ENCODE results near the gene KCNQ1OT1.

Gene KCNQ1OT1

DNA sequence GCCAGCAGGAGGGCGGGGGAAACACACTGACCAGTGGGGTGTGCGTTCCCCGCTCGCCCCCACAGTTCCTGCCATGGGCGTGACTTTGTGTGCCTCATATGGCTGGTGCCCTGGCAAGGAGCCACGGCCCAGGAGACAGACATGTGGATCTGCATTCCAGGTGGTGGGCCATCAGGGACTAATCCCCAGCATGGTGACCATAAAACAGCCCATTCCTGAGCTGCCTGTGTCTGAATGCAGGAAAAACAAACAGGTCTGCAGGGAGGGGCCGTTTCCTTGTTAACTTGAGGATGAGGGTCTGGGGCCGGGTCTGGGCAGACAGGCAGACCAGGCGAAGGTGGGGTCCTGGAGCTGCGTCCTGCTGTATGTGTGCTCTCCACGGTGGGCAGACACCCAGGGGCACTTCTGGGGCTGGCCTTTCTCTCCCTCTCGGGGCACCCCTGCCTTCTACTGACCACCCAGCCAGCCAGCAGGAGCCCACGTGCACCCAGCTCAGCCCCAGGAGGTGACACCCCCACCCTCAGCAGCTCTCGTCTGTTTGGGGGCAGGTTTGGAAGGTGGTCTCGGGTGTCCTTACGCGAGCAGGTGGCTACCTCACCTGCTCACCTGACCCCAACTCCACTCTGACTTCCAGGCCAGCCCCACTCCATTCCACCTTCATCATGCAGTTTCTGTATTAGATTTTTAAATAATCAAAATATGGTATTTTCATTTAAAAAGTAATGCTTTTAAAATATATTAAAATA, 120.3 kb downstream of the KCNQ1OT1 start:
- DNase-seq = no peak

DNA sequence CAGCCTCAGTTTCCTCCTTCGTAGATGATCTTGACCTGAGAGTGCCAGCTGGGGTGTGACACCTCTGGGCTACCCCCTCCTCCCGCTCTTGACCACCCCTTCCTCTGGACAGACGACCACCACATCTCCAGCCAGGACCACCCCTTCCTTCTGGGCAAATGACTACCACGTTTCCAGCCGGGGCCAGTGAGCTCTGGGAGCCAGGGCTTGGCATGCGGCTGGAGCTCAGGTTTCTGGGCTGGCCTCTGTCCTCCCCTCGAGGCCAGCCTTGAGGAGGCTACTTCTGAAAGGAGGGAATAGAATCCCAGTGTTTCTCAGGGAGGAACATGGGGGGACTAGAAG, 120.9 kb downstream of the KCNQ1OT1 start:
- DNase-seq = no peak

DNA sequence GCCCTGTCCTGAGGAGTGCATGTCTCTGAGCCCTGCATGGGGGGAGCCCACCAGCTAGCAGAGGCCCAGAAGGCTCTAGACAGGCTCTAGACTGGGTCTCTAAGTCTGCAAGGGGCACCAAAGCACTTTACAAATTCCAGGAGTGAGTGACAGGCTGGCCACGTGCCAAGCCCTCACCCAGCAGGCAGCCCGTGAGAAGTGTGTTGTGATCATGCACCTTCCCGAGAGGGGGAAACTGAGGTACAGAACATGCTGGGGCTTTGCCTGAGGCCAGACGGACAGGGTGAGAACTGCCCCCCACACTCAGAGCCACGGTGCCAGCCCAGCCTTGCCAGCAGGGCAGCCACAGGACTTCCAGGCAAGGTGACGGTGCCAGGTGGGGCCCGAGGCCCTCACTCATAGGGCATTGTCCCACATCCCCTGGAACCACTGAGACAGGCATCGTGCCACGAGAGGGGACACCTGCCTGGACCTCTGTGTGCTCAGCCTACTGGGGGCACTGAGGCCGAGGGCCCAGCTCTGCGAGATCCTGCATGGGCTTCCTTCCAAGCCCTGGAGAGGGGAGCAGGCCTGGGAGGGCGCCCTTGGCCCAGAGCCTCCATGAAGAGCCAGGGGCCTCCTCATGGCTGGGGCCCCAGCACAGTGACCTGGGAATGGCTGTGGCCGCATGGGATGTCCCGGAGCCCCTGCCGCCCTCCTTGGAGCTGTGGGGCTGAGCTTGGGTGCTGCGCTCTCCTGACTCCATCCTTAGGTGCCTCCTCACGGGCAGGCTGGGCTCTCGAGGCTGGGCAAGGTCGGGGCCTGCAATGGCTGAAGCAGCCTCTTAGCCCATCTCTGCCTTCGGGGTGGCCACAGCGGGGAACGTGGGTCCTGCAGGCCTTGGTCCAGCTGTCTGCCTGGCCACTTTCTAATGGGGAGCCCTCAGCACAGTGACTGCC, 121.5 kb downstream of the KCNQ1OT1 start:
- no peak for DNase-seq

DNA sequence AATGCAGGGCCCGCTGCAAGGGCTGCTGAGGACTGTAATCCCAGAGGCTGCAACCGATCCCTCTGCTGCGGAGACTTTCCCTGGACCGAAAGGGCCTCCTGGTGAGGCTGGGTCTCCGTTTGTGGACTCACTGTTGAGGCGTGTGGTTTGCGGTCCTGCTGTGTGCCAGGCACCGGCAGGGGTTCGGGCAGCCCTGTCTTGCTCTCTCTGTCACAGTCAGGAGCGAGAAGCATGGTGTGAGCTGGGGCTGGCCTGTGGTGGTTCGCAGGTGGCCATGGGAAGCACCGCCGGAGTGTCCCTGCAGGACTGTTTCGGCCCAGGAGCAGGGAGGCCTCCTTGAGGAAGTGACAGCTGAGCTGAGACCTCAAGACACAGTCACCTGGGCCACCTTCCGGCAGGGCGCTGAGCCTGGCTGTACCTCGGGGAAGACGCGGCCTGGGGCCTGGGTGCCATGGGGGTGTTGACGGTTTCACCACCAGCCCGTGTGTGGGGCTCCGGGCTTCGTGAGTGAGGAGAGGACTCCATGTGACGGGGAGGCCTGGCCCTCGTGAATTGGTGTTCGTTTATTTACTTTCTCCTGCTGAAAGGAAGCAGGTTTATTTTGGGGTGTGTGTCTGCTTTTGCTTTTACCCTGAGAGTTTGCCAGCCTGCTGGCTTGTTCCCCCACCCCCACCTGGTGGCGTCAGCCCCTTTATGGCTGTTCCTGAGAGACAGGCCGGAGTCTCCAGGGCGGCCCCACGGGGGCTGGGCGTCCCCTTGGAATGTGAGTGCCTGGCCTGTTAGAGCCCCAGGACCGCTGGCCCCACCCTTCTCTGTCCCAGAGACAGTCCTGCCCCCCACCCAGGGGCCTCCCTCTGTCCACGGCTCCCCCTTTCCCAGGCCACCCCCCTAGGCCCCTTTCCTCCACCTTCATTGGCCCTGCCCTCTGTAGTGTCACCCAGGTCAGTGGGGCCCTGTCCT, 122.5 kb downstream of the KCNQ1OT1 start:
- no peak for DNase-seq

DNA sequence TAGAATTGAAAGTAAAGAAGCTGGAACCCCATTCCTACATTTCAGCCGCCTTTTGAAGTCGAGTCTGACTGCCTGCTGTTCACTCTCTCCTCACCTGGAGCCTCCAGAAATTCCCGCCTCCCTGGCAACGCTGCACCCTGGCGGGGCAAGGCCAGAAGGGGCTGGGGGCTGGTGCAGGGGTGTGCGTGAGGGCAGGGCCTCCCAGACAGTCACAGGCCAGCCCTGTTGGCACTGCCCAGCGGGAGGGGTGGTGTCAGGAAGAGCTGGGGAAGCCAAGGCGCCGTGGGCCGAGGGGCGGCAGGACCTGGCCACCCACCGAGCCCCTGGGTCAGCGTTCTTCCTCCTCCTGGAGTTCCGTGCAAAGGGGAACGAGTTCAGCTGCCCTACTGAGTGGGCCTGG, 123.2 kb downstream of the KCNQ1OT1 start:
- no peak for DNase-seq

DNA sequence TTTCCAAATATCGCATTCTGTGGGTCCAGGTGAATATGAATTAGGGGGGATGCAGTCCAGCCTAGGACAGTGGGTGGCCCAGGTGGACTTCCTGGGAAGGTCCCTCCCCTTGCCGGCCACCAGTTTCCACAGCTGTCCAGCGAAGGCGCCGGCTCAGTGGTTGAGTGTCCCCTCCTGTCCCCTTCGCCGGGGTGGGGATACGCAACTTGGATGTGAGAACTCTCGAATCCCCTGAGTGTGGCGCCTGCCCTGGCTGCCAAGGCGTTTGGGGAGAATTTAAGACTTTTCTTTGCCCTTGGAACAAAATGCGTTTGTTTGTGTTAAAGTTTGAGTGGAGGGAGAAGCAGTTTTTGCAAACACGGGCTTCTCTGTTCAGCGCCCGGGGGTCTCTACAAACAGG, 123.7 kb downstream of the KCNQ1OT1 start:
- DNase-seq = no peak

DNA sequence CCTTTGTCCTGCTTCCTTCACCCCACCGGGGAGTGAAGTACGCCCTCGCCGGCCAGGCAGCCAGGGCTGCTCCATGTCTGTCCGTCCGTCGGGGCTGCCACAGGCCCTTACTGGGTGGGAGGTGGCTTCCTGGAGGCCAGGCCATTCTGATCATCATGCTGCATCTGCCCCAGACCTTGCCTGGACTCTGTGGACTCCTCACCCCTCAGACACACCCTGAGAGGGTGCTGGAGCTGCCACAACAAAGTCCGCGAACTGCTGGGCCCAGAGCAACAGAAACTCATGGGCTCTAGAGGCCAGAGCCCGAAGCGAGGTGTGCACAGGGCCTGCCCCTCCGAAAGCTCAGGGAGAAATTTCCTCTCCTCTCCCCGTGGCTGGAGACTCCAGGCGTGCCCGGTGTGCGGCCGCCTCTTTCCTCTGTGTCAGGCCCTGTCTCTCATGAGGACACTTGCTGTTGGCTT, 124.2 kb downstream of the KCNQ1OT1 start:
- no peak for DNase-seq

DNA sequence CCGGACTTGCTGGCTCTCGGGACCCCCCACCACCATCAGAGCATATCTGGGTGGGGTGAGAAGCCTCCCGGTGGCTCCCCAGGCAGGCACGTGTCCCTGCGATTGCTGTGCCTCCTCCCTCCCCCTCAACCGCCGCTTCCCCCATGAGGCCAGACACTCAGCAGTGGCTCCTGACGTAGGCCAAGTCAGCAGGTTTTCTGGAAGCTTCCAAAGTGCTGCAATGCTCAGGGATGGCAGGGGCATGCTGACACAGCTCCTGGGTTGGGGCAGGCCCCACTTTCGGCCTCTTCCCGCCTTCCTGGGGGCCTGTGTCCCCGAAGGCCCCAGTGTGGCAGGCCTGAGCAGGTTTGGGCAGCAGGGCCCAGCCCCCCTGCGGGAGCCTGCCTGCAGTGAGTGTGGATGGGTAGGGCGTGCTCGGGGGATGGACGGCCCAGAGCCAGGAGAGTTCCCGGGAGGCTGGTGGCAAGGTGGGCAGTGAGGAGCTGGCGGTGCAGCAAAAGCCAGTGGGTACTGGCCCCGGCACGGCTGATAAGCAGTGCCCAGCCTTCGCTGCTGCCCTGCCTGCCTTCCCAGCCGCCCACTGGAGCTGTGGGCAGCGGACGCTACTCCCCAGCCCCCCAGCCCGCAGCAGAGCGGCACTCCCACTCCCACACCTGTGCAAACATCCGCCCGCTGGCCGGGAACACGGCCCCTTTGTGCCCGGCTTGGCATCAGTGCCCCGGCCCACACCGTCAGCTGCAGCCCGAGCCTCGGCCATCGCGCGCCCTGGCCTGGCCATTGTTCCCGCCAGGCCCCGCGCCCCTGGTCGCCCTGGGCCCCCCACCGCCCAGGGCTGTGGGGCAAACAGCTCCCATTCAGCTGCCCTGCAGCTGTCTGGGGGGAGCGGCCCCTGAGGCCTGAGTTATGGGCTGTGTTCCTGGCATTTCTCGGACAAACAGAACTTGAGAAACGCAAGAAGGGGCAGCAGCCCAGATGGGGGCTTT, 125.0 kb downstream of the KCNQ1OT1 start:
- DNase-seq = no peak

DNA sequence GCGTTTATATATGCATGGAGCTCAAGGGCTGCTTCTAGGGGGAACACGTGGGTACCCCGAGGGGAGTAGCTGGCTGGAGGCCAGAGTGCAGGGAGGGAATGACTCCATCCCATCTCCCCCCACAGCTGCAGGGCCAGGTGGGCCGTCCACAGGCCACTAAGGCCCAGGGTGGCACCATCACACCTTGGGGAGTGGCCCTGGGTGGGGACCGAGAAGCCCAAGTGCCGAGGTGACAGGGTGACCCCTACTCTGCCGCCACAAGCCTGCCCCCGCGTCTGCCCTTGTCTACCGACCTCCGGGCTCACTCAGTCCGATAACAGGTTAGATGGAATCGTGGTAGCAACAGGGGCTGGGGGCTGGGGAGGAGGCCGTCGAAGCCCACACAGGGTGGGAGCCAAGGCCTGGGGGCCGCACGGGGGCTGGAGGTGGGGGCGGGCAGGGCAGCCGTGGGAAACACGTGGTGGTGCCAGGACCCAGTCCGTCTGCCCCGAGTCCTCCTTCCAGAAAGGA, 125.7 kb downstream of the KCNQ1OT1 start:
- no peak for DNase-seq

DNA sequence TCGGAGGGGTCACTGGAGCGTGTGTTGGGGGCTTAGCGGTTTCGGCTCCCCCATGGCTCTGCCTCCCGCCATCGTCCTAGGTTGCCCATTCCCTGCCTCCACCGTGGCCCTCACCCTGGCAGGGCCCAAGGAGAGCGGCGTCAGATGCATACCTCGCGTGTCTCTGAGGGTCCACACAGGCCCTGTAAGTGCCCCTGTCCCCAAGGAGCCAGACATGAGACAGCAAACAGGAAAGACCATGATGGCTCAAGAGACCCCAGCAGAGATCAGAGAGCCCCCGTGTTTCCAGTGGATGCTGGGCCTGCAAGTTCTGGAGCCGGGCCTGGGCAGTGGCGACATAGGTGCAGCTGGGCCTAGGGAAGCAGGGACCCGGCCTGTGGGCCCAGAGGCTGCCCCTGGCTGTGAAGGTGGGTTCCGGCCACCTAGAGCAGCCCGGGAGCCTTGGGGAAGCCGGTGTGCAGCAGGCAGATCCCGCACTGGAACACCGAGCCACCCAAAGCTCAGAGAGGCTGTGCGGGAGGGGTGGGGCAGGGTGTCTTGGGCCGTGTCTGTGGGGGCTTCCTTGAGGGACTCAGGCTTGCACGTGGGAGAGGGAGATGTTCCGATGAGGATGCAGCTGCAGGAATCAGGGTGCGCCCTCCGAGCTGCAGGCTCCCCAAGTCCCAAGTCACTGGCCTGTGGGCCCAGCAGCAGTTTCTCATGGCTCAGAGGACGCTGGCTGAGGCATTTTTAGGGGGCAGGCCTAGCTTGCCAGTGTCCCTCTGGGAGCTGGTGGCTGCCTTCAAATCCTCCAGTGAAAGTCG, 126.4 kb downstream of the KCNQ1OT1 start:
- no peak for DNase-seq

DNA sequence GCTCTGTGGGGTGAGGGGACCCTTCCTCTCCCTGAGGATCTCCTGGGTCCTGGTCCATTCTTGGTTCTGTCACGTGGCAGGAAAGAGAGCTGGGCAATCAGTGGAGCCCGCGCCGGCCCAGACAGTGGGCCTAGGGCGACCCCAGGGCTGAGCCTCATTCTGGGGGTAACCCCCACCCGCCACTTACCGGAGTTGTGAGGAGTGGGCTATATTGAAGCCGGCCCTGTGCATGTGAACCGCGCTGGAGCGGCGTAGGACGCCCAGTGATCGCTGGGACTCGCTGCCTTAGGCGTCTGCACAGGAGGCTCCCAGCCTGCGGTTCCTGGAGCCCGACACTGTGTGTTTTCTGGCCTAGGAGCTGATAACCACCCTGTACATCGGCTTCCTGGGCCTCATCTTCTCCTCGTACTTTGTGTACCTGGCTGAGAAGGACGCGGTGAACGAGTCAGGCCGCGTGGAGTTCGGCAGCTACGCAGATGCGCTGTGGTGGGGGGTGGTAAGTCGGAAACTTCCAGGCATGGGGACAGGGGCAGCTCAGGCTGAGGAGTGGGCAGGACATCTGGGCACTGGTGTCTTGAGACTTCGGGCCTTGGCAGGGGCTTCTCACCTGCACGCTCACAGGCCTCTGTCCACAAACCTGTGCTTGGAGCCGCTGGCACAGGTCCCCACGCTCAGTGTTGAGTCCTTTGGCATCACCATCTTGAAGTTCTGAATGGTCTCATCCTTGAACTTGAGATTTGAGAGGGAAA, 127.1 kb downstream of the KCNQ1OT1 start:
- no peak for DNase-seq

DNA sequence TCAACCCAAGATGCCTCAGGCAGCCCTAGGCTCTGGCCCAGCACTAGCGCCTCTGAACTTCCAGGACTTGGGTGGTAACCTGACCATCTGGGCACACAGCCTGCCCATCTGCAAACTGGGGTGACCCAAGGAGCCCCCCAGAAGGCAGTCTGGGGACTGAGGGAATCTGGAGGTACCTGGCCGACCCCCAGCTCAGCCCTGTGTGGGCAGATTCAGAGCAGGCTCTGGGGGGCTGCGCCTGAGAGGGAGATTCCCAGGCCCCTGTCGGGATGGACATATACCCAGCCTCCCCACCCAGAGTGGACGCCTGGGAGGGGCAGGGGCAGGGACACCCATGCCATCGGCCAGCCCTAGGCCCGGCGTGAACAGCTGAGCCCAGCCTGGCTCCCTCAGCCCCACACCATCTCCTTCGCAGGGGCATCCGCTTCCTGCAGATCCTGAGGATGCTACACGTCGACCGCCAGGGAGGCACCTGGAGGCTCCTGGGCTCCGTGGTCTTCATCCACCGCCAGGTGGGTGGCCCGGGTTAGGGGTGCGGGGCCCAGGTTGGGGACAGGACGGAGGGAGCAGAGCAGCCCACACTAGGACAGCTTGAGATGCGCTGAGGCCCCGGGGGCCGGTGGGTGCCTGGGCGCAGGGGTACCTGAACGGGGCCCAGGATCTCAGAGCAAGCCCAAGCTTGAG, 128.1 kb downstream of the KCNQ1OT1 start:
- no peak for DNase-seq

DNA sequence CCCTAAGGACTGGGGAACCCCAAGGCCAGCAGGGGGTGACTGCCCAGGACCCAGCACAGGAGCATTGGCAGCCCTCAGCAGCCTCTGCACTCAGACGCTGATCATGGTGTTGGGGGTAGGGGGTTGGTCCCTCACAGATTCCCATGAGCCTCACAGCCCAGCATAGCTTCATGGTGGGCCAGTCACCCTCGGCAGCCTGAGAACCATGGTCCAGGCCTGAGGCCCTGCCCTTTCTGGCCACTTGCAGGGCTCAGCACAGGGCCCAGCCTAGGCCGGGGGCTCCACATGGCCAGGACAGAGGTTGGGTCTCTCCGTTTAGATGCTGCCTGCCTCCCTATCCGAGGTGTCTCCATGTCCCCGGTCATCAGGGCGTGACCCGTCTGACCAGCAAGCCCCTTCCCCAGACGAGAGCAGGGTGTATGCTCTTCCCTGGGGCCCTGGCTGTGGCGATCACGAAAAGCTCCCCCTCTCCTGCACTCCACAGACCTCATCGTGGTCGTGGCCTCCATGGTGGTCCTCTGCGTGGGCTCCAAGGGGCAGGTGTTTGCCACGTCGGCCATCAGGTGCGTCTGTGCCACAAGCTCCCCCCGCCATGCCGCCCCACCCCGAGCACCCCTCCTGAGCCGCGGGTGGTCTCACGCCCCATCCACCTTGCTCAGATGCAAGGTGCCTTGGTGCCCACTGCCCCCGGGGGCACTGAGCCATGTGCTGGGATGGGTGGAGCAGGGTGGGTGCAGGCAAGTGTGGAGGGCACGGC, 128.8 kb downstream of the KCNQ1OT1 start:
- no peak for DNase-seq

DNA sequence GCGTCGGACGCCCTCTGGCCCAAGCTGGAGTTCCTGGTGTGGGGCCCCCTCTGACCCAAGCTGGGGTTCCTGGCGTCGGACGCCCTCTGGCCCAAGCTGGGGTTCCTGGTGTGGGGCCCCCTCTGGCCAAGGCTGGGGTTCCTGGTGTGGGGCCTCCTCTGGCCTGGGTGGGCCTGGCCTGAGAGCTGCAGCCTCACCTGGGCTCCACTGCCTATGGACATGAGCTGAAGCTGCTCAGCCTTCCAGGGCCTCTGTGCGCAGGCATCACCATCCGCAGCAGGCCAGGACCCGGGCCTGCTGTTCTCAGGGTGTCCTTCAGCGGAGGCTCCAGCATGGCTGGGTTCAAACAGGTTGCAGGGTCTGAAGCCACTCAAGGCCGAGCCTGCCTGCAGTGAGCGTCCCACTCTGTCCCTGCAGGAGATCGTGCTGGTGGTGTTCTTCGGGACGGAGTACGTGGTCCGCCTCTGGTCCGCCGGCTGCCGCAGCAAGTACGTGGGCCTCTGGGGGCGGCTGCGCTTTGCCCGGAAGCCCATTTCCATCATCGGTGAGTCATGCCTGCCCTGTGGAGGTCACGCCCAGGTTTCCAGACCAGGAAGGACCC, 129.5 kb downstream of the KCNQ1OT1 start:
- DNase-seq = no peak

DNA sequence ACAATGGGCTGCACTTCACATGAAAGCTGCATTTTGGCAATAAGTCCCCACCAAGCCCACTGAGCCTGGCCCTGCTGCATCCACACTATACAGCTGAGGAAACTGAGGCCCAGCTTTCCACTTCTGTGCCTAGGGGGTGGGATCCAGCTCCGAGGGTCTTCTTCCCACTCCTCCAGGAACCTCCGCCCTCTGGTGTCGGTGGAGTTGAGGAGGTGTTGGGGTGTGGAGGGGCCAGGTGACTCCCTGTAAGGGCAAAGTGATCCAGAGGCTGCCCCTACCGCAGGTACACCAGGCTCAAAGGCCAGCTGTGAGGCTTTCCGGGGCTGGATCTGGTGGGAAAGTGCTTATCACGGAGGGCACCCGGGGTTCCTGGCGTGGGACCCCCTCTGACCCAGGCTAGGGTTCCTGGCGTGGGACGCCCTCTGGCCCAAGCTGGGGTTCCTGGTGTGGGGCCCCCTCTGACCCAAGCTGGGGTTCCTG, 130.0 kb downstream of the KCNQ1OT1 start:
- no peak for DNase-seq

DNA sequence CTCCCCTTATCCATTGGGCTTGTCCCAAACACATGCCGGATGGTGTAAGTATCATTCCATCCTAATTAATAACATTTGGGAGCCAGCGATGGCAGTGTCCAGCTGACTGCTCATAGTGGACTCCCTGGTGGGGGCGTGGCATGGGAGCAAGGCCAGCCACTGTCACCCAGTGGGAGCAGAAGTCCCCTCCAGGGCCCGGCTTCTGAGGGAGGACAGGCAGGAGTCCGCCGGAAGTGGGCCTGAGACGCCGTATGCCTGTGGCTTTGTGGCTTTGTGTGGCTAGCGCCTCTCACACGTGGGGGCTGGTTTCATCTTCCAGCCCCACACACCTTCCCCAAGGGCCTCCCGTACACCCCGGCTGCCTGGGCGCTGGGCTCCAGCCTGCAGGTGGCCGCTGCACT, 130.5 kb downstream of the KCNQ1OT1 start:
- no peak for DNase-seq

DNA sequence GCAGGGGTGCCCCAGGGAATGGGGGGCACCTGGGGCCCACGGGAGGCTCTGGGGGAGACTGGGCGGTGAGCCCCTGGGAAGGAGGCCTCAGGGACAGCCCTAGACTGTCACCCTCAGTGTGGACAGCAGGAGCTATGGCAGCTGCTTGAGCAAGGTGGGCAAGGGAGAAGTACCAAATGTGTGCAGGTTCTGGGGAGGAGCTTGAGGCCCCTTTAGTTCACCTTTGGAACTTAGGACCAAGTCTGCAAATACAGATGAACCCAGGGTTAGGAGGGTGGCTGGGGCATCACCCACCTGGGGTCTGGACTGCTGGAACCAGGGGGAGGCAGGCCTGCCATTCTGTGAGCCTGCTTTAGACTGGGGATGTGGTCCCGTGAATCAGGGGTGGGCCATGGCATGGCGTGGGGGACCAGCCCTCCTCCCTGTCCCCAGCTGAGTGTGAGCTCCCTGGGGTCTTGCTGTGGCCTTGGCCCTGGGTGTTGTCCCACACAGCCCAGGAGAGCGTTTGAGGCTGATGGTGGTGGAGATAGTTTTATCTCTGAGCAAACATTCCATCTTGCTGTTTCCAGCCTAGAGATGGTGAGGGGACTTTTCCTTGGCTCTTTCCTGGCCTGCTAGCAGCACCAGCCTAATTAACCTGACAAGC, 132.6 kb downstream of the KCNQ1OT1 start:
- DNase-seq = no peak

All from suppressor macrophage treated with lipopolysaccharide for 4 hours (primary cell).